Stimulated activated CD8-positive, alpha-beta memory T cell treated with anti-CD3 and anti-CD28 coated beads, Interleukin-15, amount 100 ng/mL, for 4 hours (primary cell): ENCODE results near the gene PATL2.
"Not testable (repeated sequence)": the region's sequence is repeated elsewhere in the genome, so short reads cannot be mapped to it uniquely, and the experiment has no call there.

Experiments
- DNase-seq, 2 donors: peaks; one replicate each; pipeline ENCODE4 v3.0.0-alpha.2; 2020; ENCODE audit warnings: low read depth in 2 of 2

Gene PATL2

GRCh38 chr15:44690245-44690644 lies 20.9 kb downstream of the PATL2 start:
- not testable (repeated sequence) for DNase-seq

GRCh38 chr15:44689318-44689717 lies 21.8 kb downstream of the PATL2 start:
- not testable (repeated sequence) for DNase-seq

GRCh38 chr15:44682809-44683682 lies 28.1 kb downstream of the PATL2 start:
- peak; percentile 46 to 58 for DNase-seq

GRCh38 chr15:44682211-44682610 lies 28.9 kb downstream of the PATL2 start:
- DNase-seq = no peak

GRCh38 chr15:44676676-44677075 lies 34.4 kb downstream of the PATL2 start:
- DNase-seq = peak in 1 of 2 donors; percentile 24

- no peak for DNase-seq
Measured at GRCh38 chr15:44675911-44676310, 35.2 kb downstream of the PATL2 start.

GRCh38 chr15:44673639-44674038 lies 37.5 kb downstream of the PATL2 start:
- no peak for DNase-seq

- DNase-seq = no peak
Measured at GRCh38 chr15:44670087-44670950, 40.8 kb downstream of the PATL2 start.

- DNase-seq = no peak
Measured at GRCh38 chr15:44668921-44669320, 42.2 kb downstream of the PATL2 start.

- DNase-seq = no peak
Measured at GRCh38 chr15:44667039-44667360, 44.1 kb downstream of the PATL2 start.

GRCh38 chr15:44666210-44667038 lies 44.7 kb downstream of the PATL2 start:
- no peak for DNase-seq

- peak; percentile 90 to 96 for DNase-seq
Measured at GRCh38 chr15:44663410-44664308, 47.5 kb downstream of the PATL2 start, which contains the start of gene SPG11. TSS of gene SPG11 (minus strand) at chr15:44663662. CDS start at chr15:44663647, 15 bp downstream.

GRCh38 chr15:44662478-44663409 lies 48.4 kb downstream of the PATL2 start:
- peak; percentile 65 to 73 for DNase-seq

- DNase-seq = no peak
Measured at GRCh38 chr15:44661576-44661975, 49.5 kb downstream of the PATL2 start.

- DNase-seq = no peak
Measured at GRCh38 chr15:44659056-44659455, 52.1 kb downstream of the PATL2 start.

GRCh38 chr15:44657378-44657777 lies 53.7 kb downstream of the PATL2 start:
- no peak for DNase-seq

GRCh38 chr15:44656913-44657312 lies 54.2 kb downstream of the PATL2 start:
- no peak for DNase-seq

- no peak for DNase-seq
Measured at GRCh38 chr15:44656298-44656697, 54.8 kb downstream of the PATL2 start.

- no peak for DNase-seq
Measured at GRCh38 chr15:44654858-44655257, 56.3 kb downstream of the PATL2 start.

- no peak for DNase-seq
Measured at GRCh38 chr15:44647637-44648036, 63.5 kb downstream of the PATL2 start.
